Astrocyte (in vitro differentiated cells and primary cell): Measurements from ENCODE around the gene CDC42BPG.

Experiments used
- CTCF ChIP-seq: IDR thresholded peaks from 2 replicates; pipeline ENCODE4 v1.5.1; 2011; ENCODE audit warnings: low read depth, mild to moderate bottlenecking, inconsistent platforms, low read length, moderate library complexity; ENCODE audit not compliant: insufficient read depth
- EZH2 ChIP-seq: IDR thresholded peaks from 2 replicates; pipeline ENCODE4 v1.6.1; 2012; ENCODE audit warnings: mild to moderate bottlenecking, low read length, inconsistent platforms; ENCODE audit not compliant: insufficient read depth

- TF ChIP-seq CTCF (no peak), EZH2 (no peak)
Observed at GRCh38 chr11:64842851-64843685, 1.4 kb downstream of the CDC42BPG start.
